Measurements from ENCODE around the gene FHIT. TPM values are rescaled to one million over a fixed set of nuclear protein-coding genes. Genes with fewer than 3 reads are reported as not detected.

Gene FHIT
- total and polyA plus RNA-seq, 2 of the 4 experiments (the other 2 are of a cell fraction), result 0.07 TPM; not detected in 1

DNA sequence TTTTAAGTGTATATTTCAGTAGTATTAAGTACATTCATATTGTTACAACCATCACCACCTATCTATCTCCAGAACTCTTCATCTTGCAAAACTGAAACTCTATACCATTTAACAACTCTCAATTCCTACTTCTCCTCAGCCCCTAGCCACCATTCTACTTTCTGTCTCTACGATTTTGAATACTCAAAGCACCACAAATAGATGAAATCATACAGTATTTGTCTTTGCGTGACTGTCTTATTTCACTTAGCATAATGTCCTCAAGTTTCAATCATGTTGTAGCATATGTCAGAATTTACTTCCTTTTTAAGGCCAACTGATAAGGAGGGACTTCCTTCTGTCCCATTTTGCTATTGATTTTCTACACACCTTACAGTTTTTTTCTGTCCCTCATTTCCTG is 593.3 kb downstream of the FHIT start:
- Histone ChIP-seq H4K20me1 (ENCODE audit: insufficient read depth, low read length) (no peaks in the 10 kb centered on the region), H3K9me3 (ENCODE audit: control insufficient read depth, insufficient read depth, low read length) (no peaks in the 10 kb centered on the region), H3K4me3 (ENCODE audit: insufficient read depth, low read depth, low read length) (no peak overlapping the region), H4K5ac (ENCODE audit: low read depth, low read length) (no peak overlapping the region), H3K18ac (ENCODE audit: low read depth, low read length) (no peak overlapping the region), H3K14ac (replicated peaks; ENCODE audit: low read depth, low read length) (no peak overlapping the region), H2AK9ac (replicated peaks; ENCODE audit: low read depth, low read length, poor library complexity) (no peak overlapping the region), H3K9me1 (ENCODE audit: insufficient read depth, low read length) (no peaks in the 10 kb centered on the region), H2BK15ac (ENCODE audit: low read depth, low read length) (no peak overlapping the region), H3K4ac (ENCODE audit: low read depth, low read length) (no peak overlapping the region), H3K27me3 (ENCODE audit: control insufficient read depth, insufficient read depth, low read length) (no peaks in the 10 kb centered on the region), H2BK120ac (ENCODE audit: low read depth, low read length) (no peak overlapping the region), H3K79me1 (ENCODE audit: low read depth in 1 of 2, low read length in 2 of 2) (no peaks in the 10 kb centered on the region), H2BK20ac (ENCODE audit: low read depth, low read length) (no peak overlapping the region), H3K4me2 (ENCODE audit: low read depth, low read length) (no peak overlapping the region), H2BK5ac (ENCODE audit: low read depth, low read length, poor library complexity, severe bottlenecking) (no peak overlapping the region), H2AFZ (replicated peaks; ENCODE audit: low read length, poor library complexity) (no peak overlapping the region), H3K9ac (ENCODE audit: low read depth, low read length) (no peak overlapping the region), H4K91ac (ENCODE audit: insufficient read depth, low read depth, low read length) (no peak overlapping the region), H3K56ac (ENCODE audit: extremely low read depth, insufficient read depth, low read length) (no peak overlapping the region), H2AK5ac (ENCODE audit: low read depth, low read length) (no peak overlapping the region), H3K36me3 (ENCODE audit: control insufficient read depth, insufficient read depth, low read length) (no peaks in the 10 kb centered on the region), H3K4me1 (ENCODE audit: control insufficient read depth, insufficient read depth, low read length) (no peaks in the 10 kb centered on the region), H4K8ac (ENCODE audit: low read depth in 2 of 2, low read length in 2 of 2) (no peak overlapping the region), H3K27ac (ENCODE audit: insufficient read depth, low read length) (no peak overlapping the region), H3K23ac (ENCODE audit: low read depth, low read length) (no peak overlapping the region)
- dilution Hi-C loops (cut with HindIII; ENCODE audit: low sequenced_read_pairs, unreplicated experiment) (no loop called here), in situ Hi-C loops (cut with MboI; ENCODE audit: low sequenced_read_pairs) (no loop called here), intact Hi-C loops (cut with micrococcal nuclease) (no loop called here)
- POLR2A ChIA-PET (ENCODE audit: unreplicated experiment), result no interaction called here
- ATAC-seq (ENCODE audit: low read depth) (no peak), DNase-seq (no peak)
- no CpG with 5 or more reads among the region's 2 CpGs for WGBS, 2 experiments (ENCODE audit: extremely low coverage in 2 of 2, insufficient read length in 1 of 2)
- BruUV-seq (replicated peaks), result no TSS peak
- CTCF ChIA-PET, result no interaction called here
- no peak for TF ChIP-seq CHD1 (IDR thresholded peaks at IDR 0.05; ENCODE audit: low read depth, low read length)
- TF ChIP-seq, protein P1, sequence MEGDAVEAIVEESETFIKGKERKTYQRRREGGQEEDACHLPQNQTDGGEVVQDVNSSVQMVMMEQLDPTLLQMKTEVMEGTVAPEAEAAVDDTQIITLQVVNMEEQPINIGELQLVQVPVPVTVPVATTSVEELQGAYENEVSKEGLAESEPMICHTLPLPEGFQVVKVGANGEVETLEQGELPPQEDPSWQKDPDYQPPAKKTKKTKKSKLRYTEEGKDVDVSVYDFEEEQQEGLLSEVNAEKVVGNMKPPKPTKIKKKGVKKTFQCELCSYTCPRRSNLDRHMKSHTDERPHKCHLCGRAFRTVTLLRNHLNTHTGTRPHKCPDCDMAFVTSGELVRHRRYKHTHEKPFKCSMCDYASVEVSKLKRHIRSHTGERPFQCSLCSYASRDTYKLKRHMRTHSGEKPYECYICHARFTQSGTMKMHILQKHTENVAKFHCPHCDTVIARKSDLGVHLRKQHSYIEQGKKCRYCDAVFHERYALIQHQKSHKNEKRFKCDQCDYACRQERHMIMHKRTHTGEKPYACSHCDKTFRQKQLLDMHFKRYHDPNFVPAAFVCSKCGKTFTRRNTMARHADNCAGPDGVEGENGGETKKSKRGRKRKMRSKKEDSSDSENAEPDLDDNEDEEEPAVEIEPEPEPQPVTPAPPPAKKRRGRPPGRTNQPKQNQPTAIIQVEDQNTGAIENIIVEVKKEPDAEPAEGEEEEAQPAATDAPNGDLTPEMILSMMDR (conservative IDR thresholded peaks at IDR 0.05; ENCODE audit: low read depth, low read length), result no peak
- TF ChIP-seq CEBPB (IDR thresholded peaks at IDR 0.05; ENCODE audit: low read depth, low read length), result no peak
- TF ChIP-seq BHLHE40 (IDR thresholded peaks at IDR 0.05; ENCODE audit: low read depth, low read length), result no peak
- TF ChIP-seq, protein P2, sequence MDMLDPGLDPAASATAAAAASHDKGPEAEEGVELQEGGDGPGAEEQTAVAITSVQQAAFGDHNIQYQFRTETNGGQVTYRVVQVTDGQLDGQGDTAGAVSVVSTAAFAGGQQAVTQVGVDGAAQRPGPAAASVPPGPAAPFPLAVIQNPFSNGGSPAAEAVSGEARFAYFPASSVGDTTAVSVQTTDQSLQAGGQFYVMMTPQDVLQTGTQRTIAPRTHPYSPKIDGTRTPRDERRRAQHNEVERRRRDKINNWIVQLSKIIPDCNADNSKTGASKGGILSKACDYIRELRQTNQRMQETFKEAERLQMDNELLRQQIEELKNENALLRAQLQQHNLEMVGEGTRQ (IDR thresholded peaks at IDR 0.05; ENCODE audit: low read depth, low read length), result no peak
- no peak for TF ChIP-seq SMC3 (IDR thresholded peaks at IDR 0.05; ENCODE audit: low read depth, low read length)
- TF ChIP-seq POLR2A (IDR thresholded peaks at IDR 0.05; ENCODE audit: low read depth, low read length), result no peak
- TF ChIP-seq MXI1 (IDR thresholded peaks at IDR 0.05; ENCODE audit: borderline replicate concordance, low read depth, low read length), result no peak
- no peak for TF ChIP-seq MAFK (IDR thresholded peaks at IDR 0.05; ENCODE audit: low read depth, low read length)
